Activated CD4-positive, alpha-beta T cell treated with anti-CD3 and anti-CD28 coated beads for 36 hours (primary cell): ENCODE measurements around the gene WDR31. TPM values are rescaled to one million over a fixed set of nuclear protein-coding genes. Genes with fewer than 3 reads are reported as not detected.

Experiments used
- ATAC-seq: fragments of 200-7000 bp; cut with Tn5 transposase; one replicate; pipeline ENCODE4 v1.10.0; 2021; ENCODE audit warnings: mild to moderate bottlenecking, moderate library complexity
- CTCF ChIA-PET: fragments of 350-600 bp; sonication (Branson Sonifier 250); formaldehyde crosslinking; loops from one replicate; lab custom pipeline; 2021; ENCODE audit warnings: antibody characterized with exemption; lab: Charles Lee
- POLR2A ChIA-PET: fragments of 350-600 bp; sonication (Branson Sonifier 250); formaldehyde crosslinking; loops from one replicate; lab custom pipeline; 2021; ENCODE audit warnings: antibody characterized with exemption, inconsistent platforms; lab: Charles Lee
- DNase-seq: peaks from one replicate; pipeline ENCODE4 v3.0.0-alpha.2; 2020
- H3K27ac Mint-ChIP-seq: one replicate; pipeline ENCODE4 v1.8.0; 2021; ENCODE audit warnings: mixed read lengths
- H3K27me3 Mint-ChIP-seq: one replicate; pipeline ENCODE4 v1.8.0; 2021; ENCODE audit warnings: mixed read lengths
- H3K36me3 Mint-ChIP-seq: one replicate; pipeline ENCODE4 v1.8.0; 2021; ENCODE audit warnings: low read depth, mixed read lengths
- H3K4me1 Mint-ChIP-seq: one replicate; pipeline ENCODE4 v1.8.0; 2021; ENCODE audit warnings: mixed read lengths
- H3K4me3 Mint-ChIP-seq: one replicate; pipeline ENCODE4 v1.8.0; 2021; ENCODE audit warnings: mild to moderate bottlenecking, moderate library complexity, mixed read lengths
- H3K9me3 Mint-ChIP-seq: one replicate; pipeline ENCODE4 v1.8.0; 2021; ENCODE audit warnings: low read depth, mixed read lengths
- intact Hi-C, 2 experiments: fragments of 100-400 bp; cut with DNase I in 1 of 2; cut with micrococcal nuclease in 1 of 2; formaldehyde crosslinking; loops; one replicate each; pipeline versions ENCODE4 v1.14.2 to v1.15.1; 2022 to 2024; cut with DNase I, micrococcal nuclease
- total RNA-seq, 2 experiments: library from RNA; stranded (reverse); gene quantifications; one replicate each; pipeline ENCODE4 v1.2.3, GENCODE V29; 2021

WDR31 gene
- total RNA-seq, 2 experiments from 2014 or later: 1.7 to 2.1 TPM

DNA sequence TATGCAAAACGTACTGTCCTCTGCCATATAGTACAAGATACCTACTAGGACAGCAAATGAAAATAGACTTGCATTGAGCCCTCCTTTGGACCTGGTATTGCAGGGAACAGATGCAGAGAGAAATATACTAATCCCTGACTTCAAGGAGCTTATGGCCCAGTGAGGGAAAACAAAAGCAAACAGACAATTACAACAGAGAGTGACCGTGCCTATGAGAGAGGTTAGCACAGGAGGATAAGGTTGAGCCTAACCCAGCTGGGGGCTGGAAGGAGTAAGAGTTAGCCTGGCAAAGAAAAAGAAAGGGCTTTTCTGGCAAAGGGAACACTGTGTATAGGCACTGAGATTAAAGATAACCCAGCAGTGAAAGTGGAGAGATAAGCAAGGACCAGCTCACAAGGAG, 70.2 kb downstream of the WDR31 start:
- H3K9me3 Mint-ChIP-seq: no peaks in the 10 kb centered on the region
- peaks cover 27% of the 10 kb centered on the region for H3K4me1 Mint-ChIP-seq
- DNase-seq: no peak
- intact Hi-C loops: loop anchor here (10.0 kb wide), 2 partner anchors 245 to 1315 kb away; partner anchors contain the start of gene ATP6V1G1 (in 1 of the 2)
- H3K4me3 Mint-ChIP-seq: no peak overlapping the region
- ChIA-PET POLR2A (interaction anchor here (1.0 kb wide), 1 partner anchor 49 kb away, joined by 3 read pairs; the partner anchor contains the start of genes FKBP15 and SLC31A1), CTCF (interaction anchor here (0.6 to 1.1 kb wide), 7 partner anchors 8 to 1785 kb away, joined by 3 to 5 read pairs (median 3); partner anchors contain the start of genes BSPRY, FKBP15 and SLC31A1)
- peak overlapping the region; percentile 18 for H3K27ac Mint-ChIP-seq
- no peak for ATAC-seq
- H3K27me3 Mint-ChIP-seq: no peaks in the 10 kb centered on the region
- peaks cover 42% of the 10 kb centered on the region for H3K36me3 Mint-ChIP-seq

- ChIA-PET CTCF (interaction anchor here (0.6 to 1.1 kb wide), 7 partner anchors 8 to 1785 kb away, joined by 3 to 5 read pairs (median 3); partner anchors contain the start of genes BSPRY, FKBP15 and SLC31A1), POLR2A (interaction anchor here (0.6 to 1.0 kb wide), 3 partner anchors 13 to 1398 kb away, joined by 3 to 4 read pairs (median 4); partner anchors contain the start of genes FKBP15 and SLC31A1)
- no peak for DNase-seq
- Mint-ChIP-seq H3K27me3 (no peaks in the 10 kb centered on the region), H3K9me3 (no peaks in the 10 kb centered on the region), H3K4me3 (no peak overlapping the region), H3K27ac (peak overlapping the region; percentile 63), H3K4me1 (peaks cover 27% of the 10 kb centered on the region), H3K36me3 (peaks cover 44% of the 10 kb centered on the region)
- ATAC-seq: peak; percentile 95
- intact Hi-C loops: no loop called here
Measured at GRCh38 chr9:113269355-113269754, 70.7 kb downstream of the WDR31 start.

GRCh38 chr9:113267911-113268566, 72.0 kb downstream of the WDR31 start:
- H3K9me3 Mint-ChIP-seq: no peaks in the 10 kb centered on the region
- ATAC-seq (no peak), DNase-seq (no peak)
- POLR2A ChIA-PET: no interaction called here
- H3K36me3 Mint-ChIP-seq: peaks cover 41% of the 10 kb centered on the region
- CTCF ChIA-PET: interaction anchor here (0.6 kb wide), 1 partner anchor 396 kb away, joined by 3 read pairs; no protein-coding TSS in a partner anchor
- no peaks in the 10 kb centered on the region for H3K27me3 Mint-ChIP-seq
- intact Hi-C loops: no loop called here
- no peak overlapping the region for H3K4me3 Mint-ChIP-seq
- peak overlapping the region; percentile 28 for H3K27ac Mint-ChIP-seq
- peaks cover 16% of the 10 kb centered on the region for H3K4me1 Mint-ChIP-seq

GRCh38 chr9:113266174-113266573, 73.9 kb downstream of the WDR31 start:
- POLR2A ChIA-PET: interaction anchor here (0.6 kb wide), 1 partner anchor 991 kb away, joined by 8 read pairs; no protein-coding TSS in a partner anchor
- Mint-ChIP-seq H3K36me3 (peaks cover 33% of the 10 kb centered on the region), H3K4me1 (peaks cover 15% of the 10 kb centered on the region), H3K27ac (no peak overlapping the region), H3K4me3 (no peak overlapping the region), H3K9me3 (no peaks in the 10 kb centered on the region), H3K27me3 (no peaks in the 10 kb centered on the region)
- intact Hi-C loops: no loop called here
- CTCF ChIA-PET: interaction anchor here (0.6 to 1.4 kb wide), 2 partner anchors 8 to 763 kb away, joined by 3 to 5 read pairs; partner anchors contain the start of genes CDC26 and PRPF4
- ATAC-seq (no peak), DNase-seq (no peak)

Other genes with a start within 250 kb of the WDR31 start
- 1 to 10 TPM; 2.7 to 3.2 TPM for gene SLC31A2, start 189.3 kb downstream of the WDR31 start, total RNA-seq
- gene FKBP15, start 119.0 kb downstream of the WDR31 start, total RNA-seq: 10 to 100 TPM; 34.0 to 44.2 TPM
- 10 to 100 TPM; 14.8 to 18.2 TPM for gene SLC31A1, start 118.7 kb downstream of the WDR31 start, total RNA-seq
- gene CDC26, start 64.7 kb downstream of the WDR31 start, total RNA-seq: 10 to 100 TPM; 27.5 to 44.2 TPM
- 10 to 100 TPM; 51.5 to 53.1 TPM for gene PRPF4, start 64.6 kb downstream of the WDR31 start, total RNA-seq
- gene RNF183, start 36.9 kb downstream of the WDR31 start, total RNA-seq: under 1 TPM; 0.37 to 0.64 TPM
- gene BSPRY, start 9.3 kb upstream of the WDR31 start, total RNA-seq: 1 to 10 TPM; 5.7 to 6.6 TPM
- gene HDHD3, start 36.7 kb upstream of the WDR31 start, total RNA-seq: 10 to 100 TPM; 12.7 to 16.5 TPM
- gene ALAD, start 61.0 kb upstream of the WDR31 start, total RNA-seq: 10 to 100 TPM; 20.2 to 30.1 TPM
- 10 to 100 TPM; 53.3 to 57.4 TPM for gene POLE3, start 70.4 kb upstream of the WDR31 start, total RNA-seq
- gene C9orf43, start 70.5 kb upstream of the WDR31 start, total RNA-seq: 1 to 10 TPM in 1 of 2 experiments, under 1 TPM in 1; 0.91 to 1.1 TPM
- 10 to 100 TPM; 55.9 to 62.2 TPM for gene RGS3, start 123.5 kb upstream of the WDR31 start, total RNA-seq